ENCODE results near the gene AUTS2.
A peak's percentile ranks its signal among the peaks of the same experiment; 100 is the strongest.

The AUTS2 gene

DNA sequence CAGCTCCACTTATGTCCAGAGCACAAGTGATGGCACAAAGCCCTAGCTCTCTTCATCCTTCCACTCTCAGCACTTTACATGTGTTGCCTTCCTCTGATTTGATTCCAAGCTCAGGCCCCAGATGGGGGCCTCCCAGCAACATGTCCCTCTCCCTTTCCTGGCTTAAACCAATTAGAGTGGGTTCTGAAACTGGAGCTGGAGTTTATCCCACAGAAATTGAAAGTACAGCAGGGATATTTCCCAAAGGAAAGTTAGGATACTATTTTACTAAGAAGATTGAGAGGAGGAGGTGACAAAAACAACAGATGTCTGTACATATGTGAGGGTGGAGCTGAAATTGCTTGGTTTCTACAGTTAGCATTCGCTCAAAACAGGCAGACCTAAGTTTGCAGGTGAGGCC, 724.6 kb downstream of the AUTS2 start:
- H3K27ac Mint-ChIP-seq = peak overlapping the region in 1 of 3 experiments; percentile 27
- H3K9me3 Mint-ChIP-seq = no peaks in the 10 kb centered on the region
- peaks cover 20% of the 10 kb centered on the region for H3K4me1 Mint-ChIP-seq
- no peaks in the 10 kb centered on the region for H3K36me3 Mint-ChIP-seq (ENCODE audit: low read depth)
- no peak overlapping the region for H3K4me3 Mint-ChIP-seq
- H3K27me3 Mint-ChIP-seq (ENCODE audit: low read depth) = no peaks in the 10 kb centered on the region
- no peak for TF ChIP-seq CTCF (IDR thresholded peaks at IDR 0.05; ENCODE audit: unreplicated experiment in 3 of 3)

DNA sequence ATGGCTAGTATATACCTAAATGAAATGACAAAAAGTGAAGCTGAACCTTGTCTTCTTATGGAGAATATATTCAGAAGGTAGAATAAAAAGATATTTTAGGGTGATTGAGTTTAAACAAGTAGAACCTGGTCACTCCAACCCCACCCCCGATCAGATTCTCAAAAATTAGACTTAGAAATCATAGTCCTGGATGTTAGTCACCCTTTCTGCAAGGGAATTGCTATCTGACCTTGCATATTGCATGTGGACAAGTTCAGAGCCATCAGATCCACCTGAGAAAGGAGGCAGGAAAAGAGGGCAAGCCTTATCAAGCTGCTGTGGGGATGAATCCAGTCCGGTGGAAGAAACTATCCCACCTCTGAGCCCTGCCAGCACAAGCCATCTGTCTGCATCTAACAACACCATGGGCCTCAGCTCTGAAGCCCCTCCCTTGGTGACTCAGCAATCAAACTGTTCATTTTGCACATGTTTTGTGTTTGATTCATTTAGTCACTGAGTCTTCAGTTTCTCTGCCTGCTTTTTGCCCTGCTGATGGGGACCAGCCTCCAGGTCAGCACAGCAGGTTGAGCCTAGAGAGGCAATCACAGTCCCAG, 727.3 kb downstream of the AUTS2 start:
- Mint-ChIP-seq H3K36me3 (ENCODE audit: low read depth) (peaks cover 9% of the 10 kb centered on the region), H3K9me3 (peaks cover 10% of the 10 kb centered on the region), H3K4me3 (no peak overlapping the region), H3K27me3 (ENCODE audit: low read depth) (no peaks in the 10 kb centered on the region), H3K4me1 (peaks cover 10% of the 10 kb centered on the region), H3K27ac (no peak overlapping the region)
- no peak for TF ChIP-seq CTCF (IDR thresholded peaks at IDR 0.05; ENCODE audit: unreplicated experiment in 3 of 3)

DNA sequence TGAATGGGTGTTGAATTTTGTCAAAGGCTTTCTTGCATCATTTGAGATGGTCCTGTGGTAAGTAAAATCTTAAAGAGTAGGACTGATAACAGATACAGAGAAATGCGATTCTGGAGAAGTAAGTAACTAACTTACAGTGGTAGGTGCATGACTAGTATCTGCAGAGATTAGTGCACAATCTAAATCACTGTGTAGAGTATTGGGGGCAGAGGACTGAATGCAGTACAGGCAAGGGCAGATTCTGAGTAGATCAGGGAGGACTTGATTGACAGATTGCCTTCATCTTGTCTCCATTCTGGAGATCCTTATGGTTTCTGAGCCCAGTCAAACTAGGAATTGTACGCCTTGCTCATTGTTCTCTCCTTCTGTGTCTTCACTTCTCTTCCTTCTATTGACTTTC, 736.0 kb downstream of the AUTS2 start:
- Mint-ChIP-seq H3K36me3 (ENCODE audit: low read depth) (peaks cover 25% of the 10 kb centered on the region), H3K27ac (peak overlapping the region in 1 of 3 experiments; percentile 4), H3K9me3 (peaks cover 21% of the 10 kb centered on the region), H3K4me3 (no peak overlapping the region), H3K4me1 (peaks cover 28% of the 10 kb centered on the region), H3K27me3 (ENCODE audit: low read depth) (peaks cover 5% of the 10 kb centered on the region)
- TF ChIP-seq CTCF (IDR thresholded peaks at IDR 0.05; ENCODE audit: unreplicated experiment in 3 of 3) = no peak

- H3K27me3 Mint-ChIP-seq (ENCODE audit: low read depth) = peaks cover 5% of the 10 kb centered on the region
- peak overlapping the region; percentile 2 to 24 (median 4) for H3K27ac Mint-ChIP-seq
- no peak for TF ChIP-seq CTCF (IDR thresholded peaks at IDR 0.05; ENCODE audit: unreplicated experiment in 3 of 3)
- H3K4me1 Mint-ChIP-seq = peaks cover 34% of the 10 kb centered on the region
- H3K36me3 Mint-ChIP-seq (ENCODE audit: low read depth) = peaks cover 22% of the 10 kb centered on the region
- H3K4me3 Mint-ChIP-seq = no peak overlapping the region
- H3K9me3 Mint-ChIP-seq = peaks cover 20% of the 10 kb centered on the region
These were observed 736.6 kb downstream of the AUTS2 start for GRCh38 chr7:70334871-70335270.

DNA sequence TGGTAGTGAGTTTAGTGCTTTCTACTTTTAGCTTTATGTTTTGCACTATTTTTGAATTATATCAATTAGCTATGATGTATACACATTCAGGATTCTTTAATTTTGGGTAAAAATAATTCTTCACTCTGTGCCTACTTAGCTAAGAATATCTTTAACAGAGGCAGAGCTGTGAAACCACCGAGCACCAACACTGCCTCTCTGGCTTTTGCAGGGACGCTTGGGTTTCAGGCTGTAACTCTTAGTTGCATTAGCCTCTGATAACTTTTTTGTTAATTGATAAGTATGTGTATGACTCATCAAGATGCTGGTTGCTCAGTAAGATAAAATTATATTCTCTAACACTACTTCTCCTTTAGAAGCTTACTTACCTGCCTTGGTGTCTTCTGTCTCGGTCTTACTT, 738.3 kb downstream of the AUTS2 start:
- Mint-ChIP-seq H3K27ac (no peak overlapping the region), H3K4me3 (no peak overlapping the region), H3K27me3 (ENCODE audit: low read depth) (peaks cover 5% of the 10 kb centered on the region), H3K36me3 (ENCODE audit: low read depth) (peaks cover 15% of the 10 kb centered on the region), H3K9me3 (peaks cover 9% of the 10 kb centered on the region), H3K4me1 (peaks cover 48% of the 10 kb centered on the region)
- no peak for TF ChIP-seq CTCF (IDR thresholded peaks at IDR 0.05; ENCODE audit: unreplicated experiment in 3 of 3)

GRCh38 chr7:70338015-70338414, 739.7 kb downstream of the AUTS2 start:
- no peaks in the 10 kb centered on the region for H3K9me3 Mint-ChIP-seq
- H3K36me3 Mint-ChIP-seq (ENCODE audit: low read depth) = no peaks in the 10 kb centered on the region
- H3K4me1 Mint-ChIP-seq = peaks cover 61% of the 10 kb centered on the region
- no peak for TF ChIP-seq CTCF (IDR thresholded peaks at IDR 0.05; ENCODE audit: unreplicated experiment in 3 of 3)
- no peak overlapping the region for H3K27ac Mint-ChIP-seq
- H3K4me3 Mint-ChIP-seq = no peak overlapping the region
- H3K27me3 Mint-ChIP-seq (ENCODE audit: low read depth) = peaks cover 5% of the 10 kb centered on the region
